Stimulated activated CD8-positive, alpha-beta memory T cell treated with anti-CD3 and anti-CD28 coated beads, Interleukin-15, amount 100 ng/mL, for 24 hours (primary cell): Measurements from ENCODE around the gene MARCKSL1.
"Not testable (repeated sequence)": the region's sequence is repeated elsewhere in the genome, so short reads cannot be mapped to it uniquely, and the experiment has no call there.

Experiments used
- DNase-seq: peaks from one replicate; pipeline ENCODE4 v3.0.0-alpha.2; 2020; ENCODE audit warnings: low read depth

The MARCKSL1 gene

GRCh38 chr1:32286763-32287162 is 49.3 kb downstream of the MARCKSL1 start:
- no peak for DNase-seq

DNA sequence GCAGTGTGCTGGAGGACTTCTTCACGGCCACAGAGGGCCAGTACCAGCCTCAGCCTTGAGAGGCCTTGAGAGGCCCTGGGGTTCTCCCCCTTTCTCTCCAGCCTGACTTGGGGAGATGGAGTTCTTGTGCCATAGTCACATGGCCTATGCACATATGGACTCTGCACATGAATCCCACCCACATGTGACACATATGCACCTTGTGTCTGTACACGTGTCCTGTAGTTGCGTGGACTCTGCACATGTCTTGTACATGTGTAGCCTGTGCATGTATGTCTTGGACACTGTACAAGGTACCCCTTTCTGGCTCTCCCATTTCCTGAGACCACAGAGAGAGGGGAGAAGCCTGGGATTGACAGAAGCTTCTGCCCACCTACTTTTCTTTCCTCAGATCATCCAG is 50.4 kb downstream of the MARCKSL1 start:
- DNase-seq: no peak

- DNase-seq: not testable (repeated sequence)
Observed at GRCh38 chr1:32284777-32285176, 51.3 kb downstream of the MARCKSL1 start.
